HG03442 (cell line): ENCODE data around the gene CCHCR1.
"Not testable (repeated sequence)": the region's sequence is repeated elsewhere in the genome, so short reads cannot be mapped to it uniquely, and the experiment has no call there.

Experiments used
- ATAC-seq: cut with Tn5 transposase; IDR thresholded peaks from one replicate; pipeline ENCODE4 v1.9.1; 2021; ENCODE audit warnings: mild to moderate bottlenecking, moderate library complexity; ENCODE audit not compliant: unreplicated experiment

Gene CCHCR1

GRCh38 chr6:31164475-31165063, 7.0 kb upstream of the CCHCR1 start:
- ATAC-seq: not testable (repeated sequence)

GRCh38 chr6:31163922-31164321, 6.3 kb upstream of the CCHCR1 start:
- no peak for ATAC-seq

DNA sequence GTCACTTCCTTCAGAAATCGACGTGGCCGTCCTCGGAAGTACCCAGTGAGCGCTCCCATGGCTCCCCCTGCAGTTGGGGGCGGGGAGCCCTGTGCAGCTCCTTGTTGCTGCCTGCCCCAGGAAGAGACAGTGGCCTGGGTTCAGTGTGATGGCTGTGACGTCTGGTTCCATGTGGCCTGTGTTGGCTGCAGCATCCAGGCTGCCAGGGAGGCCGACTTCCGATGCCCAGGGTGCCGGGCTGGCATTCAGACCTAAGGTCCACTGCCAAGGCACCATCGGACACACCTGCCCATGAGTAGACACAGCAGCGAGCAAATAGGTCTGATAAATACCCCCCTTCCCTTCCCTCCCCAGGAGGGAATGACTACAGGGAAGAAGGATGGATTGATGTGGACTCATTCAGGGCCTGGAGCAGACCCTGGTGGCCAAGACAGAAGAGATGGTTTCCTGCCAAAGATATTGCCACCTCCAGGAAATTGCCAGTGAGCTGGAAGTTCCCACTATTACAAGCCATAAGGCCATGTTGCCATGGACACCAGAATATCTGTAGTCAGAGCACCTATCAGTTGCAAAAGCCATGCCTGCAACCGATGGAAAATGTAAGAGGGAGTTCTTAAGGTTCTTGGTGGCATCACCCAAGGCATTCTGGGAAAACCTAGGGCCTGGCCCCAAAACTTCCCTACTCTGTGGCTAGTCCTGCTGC, 5.0 kb upstream of the CCHCR1 start:
- no peak for ATAC-seq

GRCh38 chr6:31161216-31162126, 3.9 kb upstream of the CCHCR1 start:
- no peak for ATAC-seq

DNA sequence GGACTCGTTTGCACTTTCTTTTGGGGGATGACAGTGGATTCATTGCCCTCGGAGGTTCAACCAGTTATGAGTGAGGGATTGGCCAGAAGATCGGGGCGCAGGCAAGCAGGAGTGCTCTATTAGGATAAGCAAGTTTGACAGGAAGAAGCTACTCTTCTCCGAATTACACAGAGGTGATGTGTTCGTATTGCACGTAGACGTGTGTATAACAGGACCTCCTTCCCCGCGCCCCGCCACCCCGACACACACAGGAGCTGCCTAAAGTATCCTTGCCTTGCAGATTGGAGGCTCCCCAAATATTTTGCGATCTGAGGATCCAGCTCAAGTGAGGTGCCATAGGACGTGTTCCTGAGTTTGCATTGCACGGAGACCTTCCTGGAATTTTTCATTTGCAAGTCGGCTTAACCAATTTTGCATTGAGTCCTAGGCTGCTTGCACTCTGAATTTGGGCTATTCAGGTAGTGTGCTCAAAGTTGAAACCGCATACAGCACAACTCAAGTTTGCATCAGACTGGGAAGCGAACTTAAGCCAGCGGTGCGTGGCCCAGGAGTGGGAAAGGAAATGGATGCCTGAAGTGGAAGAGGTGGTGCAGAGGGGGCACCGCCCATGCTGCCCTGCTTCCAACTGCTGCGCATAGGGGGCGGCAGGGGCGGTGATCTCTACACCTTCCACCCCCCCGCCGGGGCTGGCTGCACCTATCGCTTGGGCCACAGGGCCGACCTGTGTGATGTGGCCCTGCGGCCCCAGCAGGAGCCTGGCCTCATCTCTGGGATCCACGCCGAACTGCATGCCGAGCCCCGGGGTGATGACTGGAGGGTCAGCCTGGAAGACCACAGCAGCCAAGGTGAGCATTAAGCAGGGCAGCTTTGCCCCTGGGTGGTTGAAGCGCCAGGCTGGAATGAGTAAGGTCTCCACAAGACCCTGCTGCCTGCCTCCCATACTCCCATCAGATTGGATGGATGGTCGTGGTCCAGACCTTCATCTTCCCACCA, 1.6 kb upstream of the CCHCR1 start:
- no peak for ATAC-seq

GRCh38 chr6:31158140-31158862, 699 bp upstream of the CCHCR1 start, which contains the start of gene TCF19:
TSS of gene TCF19 (plus strand) at chr6:31158589. CDS start at chr6:31159470, 881 bp downstream.
- peak; percentile 84 for ATAC-seq

DNA sequence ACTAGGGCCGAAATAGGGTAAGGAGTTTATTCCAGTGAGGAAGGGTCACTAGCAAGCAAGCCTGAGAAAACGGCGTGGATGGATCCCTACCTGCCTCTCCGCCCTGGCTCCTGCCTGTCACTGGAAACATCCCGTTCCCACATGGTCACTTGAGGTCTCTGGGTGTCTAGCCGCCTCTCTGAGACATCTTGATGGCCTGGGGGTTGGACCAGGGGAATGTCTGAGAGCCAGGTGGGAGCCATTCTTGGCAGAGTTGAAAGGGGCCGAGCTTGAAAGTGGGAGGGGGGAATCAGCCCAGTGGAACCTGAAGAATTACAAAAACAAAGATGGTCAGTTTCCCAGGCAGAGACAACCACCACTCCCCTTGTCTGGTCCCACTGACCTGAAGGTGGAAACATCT, 961 bp downstream of the CCHCR1 start:
- no peak for ATAC-seq

GRCh38 chr6:31154436-31154835, 3.2 kb downstream of the CCHCR1 start:
- no peak for ATAC-seq

DNA sequence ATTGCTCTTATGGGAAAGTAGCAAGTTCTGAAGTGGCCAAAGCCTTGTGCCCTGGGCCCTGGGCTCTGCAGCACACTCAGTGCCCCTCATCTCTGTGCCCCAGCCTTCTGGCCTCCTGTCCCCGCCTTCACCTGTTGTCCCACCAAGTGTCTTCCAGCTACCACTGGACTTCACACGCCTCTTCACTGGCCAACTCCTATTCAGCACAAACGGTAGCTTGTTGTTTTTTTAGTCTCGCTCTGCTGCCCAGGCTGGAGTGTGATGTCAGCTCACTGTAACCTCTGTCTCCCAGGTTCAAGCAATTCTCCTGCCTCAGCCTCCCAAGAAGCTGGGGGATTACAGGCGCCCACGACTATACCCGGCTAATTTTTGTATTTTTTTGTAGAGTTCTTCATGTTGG, 4.8 kb downstream of the CCHCR1 start:
- ATAC-seq: no peak

DNA sequence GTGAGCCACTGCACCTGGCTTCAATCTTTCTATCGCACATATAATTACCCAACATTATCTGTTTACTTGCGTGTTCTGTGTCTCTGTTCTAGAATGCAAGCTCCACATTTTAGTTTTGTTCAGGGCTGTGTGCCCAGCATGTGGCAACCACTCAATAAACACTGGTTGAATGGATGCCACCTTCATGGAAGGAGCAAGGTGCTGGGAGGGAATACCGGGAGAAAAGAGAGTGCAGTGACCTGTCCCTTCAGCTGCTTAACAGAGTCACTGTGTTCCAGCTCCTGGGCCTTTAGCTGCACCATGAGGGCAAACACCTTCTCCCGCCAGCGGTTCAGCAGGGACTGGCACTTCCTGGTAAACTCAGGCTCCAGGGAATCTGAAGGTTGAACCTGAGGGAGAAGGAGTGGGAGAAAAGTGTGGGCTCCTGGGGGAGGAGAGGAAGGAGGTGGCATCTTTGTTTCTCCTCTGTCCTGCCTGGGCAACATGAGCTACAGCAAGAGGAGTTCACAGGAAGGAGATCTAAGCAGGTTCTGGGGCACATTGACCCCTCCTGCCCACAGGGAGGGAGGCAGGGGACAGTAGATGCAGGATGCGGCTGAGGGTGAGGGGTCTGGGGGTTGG, 7.7 kb downstream of the CCHCR1 start:
- ATAC-seq: no peak

- no peak for ATAC-seq
These were observed 12.2 kb downstream of the CCHCR1 start for GRCh38 chr6:31145386-31145785.

DNA sequence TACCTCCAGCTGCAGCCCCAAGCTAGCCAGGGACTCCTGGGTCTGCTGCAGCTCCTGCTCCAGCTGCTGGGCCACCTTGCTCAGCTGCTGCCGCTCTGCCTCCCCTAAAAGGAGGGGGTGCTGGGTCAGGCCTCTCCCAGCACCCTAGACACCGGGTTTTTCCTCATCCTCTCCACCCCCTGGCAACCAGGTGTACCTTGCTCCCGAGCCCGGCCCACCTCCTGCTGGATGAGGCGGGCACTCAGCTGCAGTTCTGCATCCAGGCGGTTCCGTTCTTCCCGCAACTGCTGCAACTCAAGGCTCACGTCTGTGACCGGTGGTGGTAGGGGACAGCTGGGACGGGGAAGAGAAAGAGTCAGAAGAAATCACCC, 12.6 kb downstream of the CCHCR1 start:
- no peak for ATAC-seq

DNA sequence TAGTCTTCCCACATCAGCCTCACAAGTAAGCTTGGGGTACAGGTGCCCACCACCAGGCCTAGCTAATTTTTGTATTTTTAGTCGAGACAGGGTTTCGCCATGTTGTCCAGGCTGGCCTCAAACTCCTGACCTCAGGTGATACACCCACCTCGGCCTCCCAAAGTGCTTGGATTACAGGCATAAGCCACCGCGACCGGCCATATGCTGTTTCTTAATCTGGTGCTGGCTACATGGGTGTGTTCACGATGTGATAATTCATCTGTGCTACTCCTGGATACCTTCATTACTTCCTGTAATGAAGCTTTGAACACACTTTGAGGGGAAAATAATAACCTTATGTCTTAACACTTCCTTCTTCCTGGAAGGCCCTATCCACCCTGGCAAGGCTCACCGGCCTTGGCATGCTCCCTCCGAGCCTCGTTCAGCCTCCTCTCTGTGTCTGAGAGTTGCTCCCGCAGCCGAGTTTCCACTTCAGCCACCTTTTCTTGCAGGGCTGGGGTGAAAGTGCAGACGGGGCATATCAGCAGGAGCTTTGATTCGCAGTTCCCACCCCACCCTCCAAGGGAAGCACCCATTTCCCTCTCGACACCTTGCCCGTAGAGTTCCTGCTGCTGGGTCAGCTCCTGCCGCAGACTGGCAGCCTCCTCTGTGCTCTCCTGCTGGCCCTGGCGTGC, 13.2 kb downstream of the CCHCR1 start:
- no peak for ATAC-seq

- no peak for ATAC-seq
These were observed 14.5 kb downstream of the CCHCR1 start for GRCh38 chr6:31143148-31143547.

- ATAC-seq: no peak
These were observed 15.2 kb downstream of the CCHCR1 start for GRCh38 chr6:31142361-31142761.

DNA sequence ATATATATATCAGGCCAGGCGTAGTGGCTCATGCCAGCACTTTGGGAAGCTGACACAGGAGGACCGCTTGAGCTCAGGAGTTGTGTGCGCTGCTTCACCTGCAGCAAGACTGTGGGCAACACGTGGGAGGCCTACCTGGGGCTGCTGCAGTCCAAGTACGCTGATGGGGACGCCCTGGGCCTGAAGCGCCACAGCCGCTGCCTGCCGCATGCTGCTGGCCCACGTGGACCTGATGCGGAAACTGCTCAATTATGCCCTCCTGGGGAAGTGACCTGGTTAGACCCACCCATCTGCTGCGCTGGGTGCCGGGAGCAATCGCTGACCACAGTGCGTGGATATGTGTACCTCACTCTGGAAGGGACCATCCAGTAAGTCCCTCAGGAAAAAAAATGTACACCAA, 17.0 kb downstream of the CCHCR1 start:
- no peak for ATAC-seq

GRCh38 chr6:31139599-31139998, 18.0 kb downstream of the CCHCR1 start:
- no peak for ATAC-seq

- ATAC-seq: no peak
These were observed 18.6 kb downstream of the CCHCR1 start, which contains the start of gene PSORS1C2 for GRCh38 chr6:31138982-31139381. TSS of gene PSORS1C2 (minus strand) at chr6:31139066. CDS start at chr6:31139026, 40 bp downstream.

DNA sequence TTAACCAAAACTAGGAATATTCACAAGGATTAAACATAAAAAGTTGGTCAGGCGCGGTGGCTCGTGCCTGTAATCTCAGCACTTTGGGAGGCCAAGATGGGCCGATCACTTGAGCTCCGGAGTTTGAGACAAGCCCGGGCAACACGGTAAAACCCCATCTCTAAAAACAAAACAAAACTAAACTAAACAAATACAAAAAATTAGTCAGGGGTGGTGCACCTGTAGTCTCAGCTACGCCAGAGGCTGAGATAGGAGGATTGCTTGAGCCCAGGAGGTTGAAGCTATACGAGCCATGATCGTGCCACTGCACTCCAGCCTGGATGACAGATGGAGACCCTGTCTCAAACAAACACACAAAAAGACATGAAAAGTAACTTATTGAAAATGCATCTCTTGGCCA, 21.9 kb downstream of the CCHCR1 start:
- no peak for ATAC-seq
